SK-N-SH treated with all-trans-retinoic acid at 6 μM for 48 hours (cell line): ENCODE data around the gene AZIN2.

Experiments
- ATAC-seq: fragments of 200-7000 bp; cut with Tn5 transposase; 3 replicates; pipeline ENCODE4 v1.9.1; 2020; ENCODE audit warnings: mild to moderate bottlenecking, moderate library complexity
- ARNTL ChIP-seq: fragments of 450-650 bp; formaldehyde crosslinking; IDR thresholded peaks from 2 replicates; pipeline ENCODE4 v1.5.0; 2020; ENCODE audit warnings: low read depth, mild to moderate bottlenecking, moderate library complexity, borderline replicate concordance
- BACH2 ChIP-seq: fragments of 250-450 bp; sonication (Bioruptor Pico); IDR thresholded peaks from 2 replicates; pipeline ENCODE4 v1.9.0; 2021; ENCODE audit warnings: mild to moderate bottlenecking, borderline replicate concordance
- CSDC2 ChIP-seq: fragments of 250-450 bp; sonication (Bioruptor Pico); IDR thresholded peaks from 2 replicates; pipeline ENCODE4 v1.5.0; 2020; ENCODE audit warnings: mild to moderate bottlenecking, moderate library complexity
- ESRRG ChIP-seq: fragments of 250-450 bp; sonication (Bioruptor Pico); IDR thresholded peaks from 2 replicates; pipeline ENCODE4 v1.6.1; 2021; ENCODE audit warnings: mild to moderate bottlenecking
- GLIS3 ChIP-seq: fragments of 250-450 bp; sonication (Bioruptor Pico); IDR thresholded peaks from 2 replicates; pipeline ENCODE4 v1.5.0; 2020; ENCODE audit warnings: mild to moderate bottlenecking, moderate library complexity
- ISL1 ChIP-seq: fragments of 250-450 bp; sonication (Bioruptor Pico); IDR thresholded peaks from 2 replicates; pipeline ENCODE4 v2.1.2; 2022; ENCODE audit warnings: mild to moderate bottlenecking, moderate library complexity
- OSR1 ChIP-seq: fragments of 250-450 bp; sonication (Bioruptor Pico); IDR thresholded peaks from 2 replicates; pipeline ENCODE4 v1.8.0; 2022; ENCODE audit warnings: moderate library complexity, mild to moderate bottlenecking, inconsistent platforms
- PATZ1 ChIP-seq: fragments of 250-450 bp; sonication (Bioruptor Pico); IDR thresholded peaks from 2 replicates; pipeline ENCODE4 v1.8.0; 2020; ENCODE audit warnings: mild to moderate bottlenecking, moderate library complexity, borderline replicate concordance
- POU6F1 ChIP-seq: fragments of 250-450 bp; sonication (Bioruptor Pico); IDR thresholded peaks from 2 replicates; pipeline ENCODE4 v1.8.0; 2021; ENCODE audit warnings: low read depth, mild to moderate bottlenecking, moderate library complexity, borderline replicate concordance
- PPARA ChIP-seq: fragments of 250-450 bp; sonication (Bioruptor Pico); IDR thresholded peaks from 2 replicates; pipeline ENCODE4 v1.5.0; 2020; ENCODE audit warnings: mild to moderate bottlenecking, borderline replicate concordance
- RARB ChIP-seq: fragments of 250-450 bp; sonication (Bioruptor Pico); IDR thresholded peaks from 2 replicates; pipeline ENCODE4 v1.8.0; 2021; ENCODE audit warnings: mild to moderate bottlenecking, moderate library complexity
- SNAI2 ChIP-seq: fragments of 250-450 bp; sonication (Bioruptor Pico); IDR thresholded peaks from 2 replicates; pipeline ENCODE4 v1.5.0; 2020; ENCODE audit warnings: mild to moderate bottlenecking, moderate library complexity
- TCF4 ChIP-seq: fragments of 250-450 bp; sonication (Bioruptor Pico); IDR thresholded peaks from 2 replicates; pipeline ENCODE4 v1.8.0; 2021; ENCODE audit warnings: mild to moderate bottlenecking, moderate library complexity, borderline replicate concordance
- TOX ChIP-seq: fragments of 250-450 bp; sonication (Bioruptor Pico); IDR thresholded peaks from 2 replicates; pipeline ENCODE4 v1.8.0; 2021; ENCODE audit warnings: mild to moderate bottlenecking, moderate library complexity, borderline replicate concordance
- ZC3H10 ChIP-seq: fragments of 250-450 bp; sonication (Bioruptor Pico); IDR thresholded peaks from 2 replicates; pipeline ENCODE4 v1.5.1; 2021; ENCODE audit warnings: mild to moderate bottlenecking, moderate library complexity
- ZFP30 ChIP-seq: fragments of 450-650 bp; formaldehyde crosslinking; IDR thresholded peaks from 2 replicates; pipeline ENCODE4 v1.5.0; 2022; ENCODE audit warnings: mild to moderate bottlenecking, moderate library complexity
- ZNF565 ChIP-seq: fragments of 450-650 bp; formaldehyde crosslinking; conservative IDR thresholded peaks from 2 replicates; pipeline ENCODE4 v1.5.0; 2020; ENCODE audit warnings: low read depth, mild to moderate bottlenecking, moderate library complexity
- ZNF70 ChIP-seq: fragments of 450-650 bp; formaldehyde crosslinking; IDR thresholded peaks from 2 replicates; pipeline ENCODE4 v1.5.0; 2020; ENCODE audit warnings: mild to moderate bottlenecking, moderate library complexity
- ZNF8 ChIP-seq: fragments of 450-650 bp; formaldehyde crosslinking; IDR thresholded peaks from 2 replicates; pipeline ENCODE4 v1.5.0; 2020; ENCODE audit warnings: mild to moderate bottlenecking, moderate library complexity
- TF ChIP-seq, protein P1 (sequence below): fragments of 250-450 bp; sonication (Bioruptor Pico); IDR thresholded peaks from 2 replicates; pipeline ENCODE4 v1.5.1; 2021; ENCODE audit warnings: mild to moderate bottlenecking, moderate library complexity
- TF ChIP-seq, protein P2 (sequence below): fragments of 250-450 bp; sonication (Bioruptor Pico); IDR thresholded peaks from 2 replicates; pipeline ENCODE4 v1.5.0; 2020; ENCODE audit warnings: mild to moderate bottlenecking, moderate library complexity
- TF ChIP-seq, protein P3 (sequence below): fragments of 250-450 bp; sonication (Bioruptor Pico); IDR thresholded peaks from 2 replicates; pipeline ENCODE4 v1.5.1; 2020; ENCODE audit warnings: low read depth, mild to moderate bottlenecking, moderate library complexity

Gene AZIN2

GRCh38 chr1:33080885-33081553, at the start of gene AZIN2:
TSS of gene AZIN2 (plus strand) at chr1:33081153. CDS start at chr1:33082250, 1,097 bp downstream.
- no peak for TF ChIP-seq TOX (CRISPR knock-in tag)
- no peak for TF ChIP-seq BACH2 (CRISPR knock-in tag)
- no peak for TF ChIP-seq ZC3H10 (CRISPR knock-in tag)
- TF ChIP-seq SNAI2 (CRISPR knock-in tag): no peak
- no peak for TF ChIP-seq ARNTL (CRISPR knock-in tag)
- no peak for TF ChIP-seq ZNF70 (CRISPR knock-in tag)
- TF ChIP-seq, protein P1, sequence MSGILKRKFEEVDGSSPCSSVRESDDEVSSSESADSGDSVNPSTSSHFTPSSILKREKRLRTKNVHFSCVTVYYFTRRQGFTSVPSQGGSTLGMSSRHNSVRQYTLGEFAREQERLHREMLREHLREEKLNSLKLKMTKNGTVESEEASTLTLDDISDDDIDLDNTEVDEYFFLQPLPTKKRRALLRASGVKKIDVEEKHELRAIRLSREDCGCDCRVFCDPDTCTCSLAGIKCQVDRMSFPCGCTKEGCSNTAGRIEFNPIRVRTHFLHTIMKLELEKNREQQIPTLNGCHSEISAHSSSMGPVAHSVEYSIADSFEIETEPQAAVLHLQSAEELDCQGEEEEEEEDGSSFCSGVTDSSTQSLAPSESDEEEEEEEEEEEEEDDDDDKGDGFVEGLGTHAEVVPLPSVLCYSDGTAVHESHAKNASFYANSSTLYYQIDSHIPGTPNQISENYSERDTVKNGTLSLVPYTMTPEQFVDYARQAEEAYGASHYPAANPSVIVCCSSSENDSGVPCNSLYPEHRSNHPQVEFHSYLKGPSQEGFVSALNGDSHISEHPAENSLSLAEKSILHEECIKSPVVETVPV (CRISPR knock-in tag): no peak
- no peak for TF ChIP-seq ZNF565 (CRISPR knock-in tag)
- TF ChIP-seq, protein P2, sequence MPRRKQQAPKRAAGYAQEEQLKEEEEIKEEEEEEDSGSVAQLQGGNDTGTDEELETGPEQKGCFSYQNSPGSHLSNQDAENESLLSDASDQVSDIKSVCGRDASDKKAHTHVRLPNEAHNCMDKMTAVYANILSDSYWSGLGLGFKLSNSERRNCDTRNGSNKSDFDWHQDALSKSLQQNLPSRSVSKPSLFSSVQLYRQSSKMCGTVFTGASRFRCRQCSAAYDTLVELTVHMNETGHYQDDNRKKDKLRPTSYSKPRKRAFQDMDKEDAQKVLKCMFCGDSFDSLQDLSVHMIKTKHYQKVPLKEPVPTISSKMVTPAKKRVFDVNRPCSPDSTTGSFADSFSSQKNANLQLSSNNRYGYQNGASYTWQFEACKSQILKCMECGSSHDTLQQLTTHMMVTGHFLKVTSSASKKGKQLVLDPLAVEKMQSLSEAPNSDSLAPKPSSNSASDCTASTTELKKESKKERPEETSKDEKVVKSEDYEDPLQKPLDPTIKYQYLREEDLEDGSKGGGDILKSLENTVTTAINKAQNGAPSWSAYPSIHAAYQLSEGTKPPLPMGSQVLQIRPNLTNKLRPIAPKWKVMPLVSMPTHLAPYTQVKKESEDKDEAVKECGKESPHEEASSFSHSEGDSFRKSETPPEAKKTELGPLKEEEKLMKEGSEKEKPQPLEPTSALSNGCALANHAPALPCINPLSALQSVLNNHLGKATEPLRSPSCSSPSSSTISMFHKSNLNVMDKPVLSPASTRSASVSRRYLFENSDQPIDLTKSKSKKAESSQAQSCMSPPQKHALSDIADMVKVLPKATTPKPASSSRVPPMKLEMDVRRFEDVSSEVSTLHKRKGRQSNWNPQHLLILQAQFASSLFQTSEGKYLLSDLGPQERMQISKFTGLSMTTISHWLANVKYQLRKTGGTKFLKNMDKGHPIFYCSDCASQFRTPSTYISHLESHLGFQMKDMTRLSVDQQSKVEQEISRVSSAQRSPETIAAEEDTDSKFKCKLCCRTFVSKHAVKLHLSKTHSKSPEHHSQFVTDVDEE (CRISPR knock-in tag): no peak
- no peak for TF ChIP-seq GLIS3 (CRISPR knock-in tag)
- TF ChIP-seq ZNF8 (CRISPR knock-in tag): no peak
- TF ChIP-seq TCF4 (CRISPR knock-in tag): no peak
- TF ChIP-seq OSR1 (CRISPR knock-in tag): no peak
- no peak for TF ChIP-seq POU6F1 (CRISPR knock-in tag)
- TF ChIP-seq RARB: no peak
- TF ChIP-seq, protein P3, sequence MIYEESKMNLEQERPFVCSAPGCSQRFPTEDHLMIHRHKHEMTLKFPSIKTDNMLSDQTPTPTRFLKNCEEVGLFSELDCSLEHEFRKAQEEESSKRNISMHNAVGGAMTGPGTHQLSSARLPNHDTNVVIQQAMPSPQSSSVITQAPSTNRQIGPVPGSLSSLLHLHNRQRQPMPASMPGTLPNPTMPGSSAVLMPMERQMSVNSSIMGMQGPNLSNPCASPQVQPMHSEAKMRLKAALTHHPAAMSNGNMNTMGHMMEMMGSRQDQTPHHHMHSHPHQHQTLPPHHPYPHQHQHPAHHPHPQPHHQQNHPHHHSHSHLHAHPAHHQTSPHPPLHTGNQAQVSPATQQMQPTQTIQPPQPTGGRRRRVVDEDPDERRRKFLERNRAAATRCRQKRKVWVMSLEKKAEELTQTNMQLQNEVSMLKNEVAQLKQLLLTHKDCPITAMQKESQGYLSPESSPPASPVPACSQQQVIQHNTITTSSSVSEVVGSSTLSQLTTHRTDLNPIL (CRISPR knock-in tag): no peak
- TF ChIP-seq PATZ1 (CRISPR knock-in tag): no peak
- no peak for TF ChIP-seq CSDC2
- no peak for TF ChIP-seq PPARA (CRISPR knock-in tag)
- TF ChIP-seq, all 23 proteins: peak for 0
- peak; percentile 100 for ATAC-seq

DNA sequence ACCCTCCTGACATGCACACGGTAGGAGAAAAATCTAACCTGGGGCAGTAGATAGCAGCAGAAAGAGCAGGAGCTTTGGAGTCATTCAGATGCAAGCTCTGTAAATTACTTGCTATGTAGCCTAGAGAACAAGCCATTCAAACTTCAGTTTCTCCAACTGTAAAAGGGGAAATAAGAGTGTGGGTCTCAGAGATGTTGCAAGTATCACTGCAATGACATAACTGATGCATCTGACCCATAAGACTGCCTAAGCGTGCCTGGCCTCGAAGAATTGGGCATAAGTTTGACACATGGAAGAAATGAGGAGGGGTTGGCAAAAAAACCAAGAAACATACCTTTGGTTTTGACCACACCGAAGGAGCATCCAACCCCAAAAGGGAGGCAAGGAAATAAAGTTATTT, 49.4 kb upstream of the AZIN2 start:
- ATAC-seq: no peak

More for the DNA sequence above, 49.4 kb upstream of the AZIN2 start:
- TF ChIP-seq ISL1 (CRISPR knock-in tag) (no peak), ZFP30 (CRISPR knock-in tag) (no peak), SNAI2 (CRISPR knock-in tag) (no peak), ESRRG (no peak), POU6F1 (CRISPR knock-in tag) (no peak), ARNTL (CRISPR knock-in tag) (no peak), OSR1 (CRISPR knock-in tag) (no peak), ZNF565 (CRISPR knock-in tag) (no peak), RARB (no peak)
